Cerebellar nuclear complex (tissue), 1 donor: Measurements from ENCODE around the gene UNC119.

Experiments used
- DNase-seq, 2 experiments: peaks; one replicate each; lab custom pipeline; 2025; lab: John Stamatoyannopoulos, UW

Gene UNC119

DNA sequence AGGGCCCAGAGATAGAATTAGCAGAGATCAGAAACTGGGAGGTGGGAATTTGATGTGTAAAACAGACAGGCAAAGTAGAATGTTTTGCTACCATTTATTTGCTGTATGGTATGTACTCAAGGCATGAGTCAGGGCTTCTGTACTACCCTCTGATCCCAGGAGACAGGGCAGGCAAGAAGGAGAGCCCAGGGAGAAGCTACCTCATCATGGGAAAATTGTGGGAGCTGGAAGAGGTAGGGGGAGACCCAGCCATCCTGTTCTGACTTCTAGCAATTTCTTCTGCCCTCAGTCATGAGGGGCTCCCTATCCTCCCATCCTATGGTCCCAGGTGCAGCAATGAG is 20.6 kb upstream of the UNC119 start:
- DNase-seq = no peak

DNA sequence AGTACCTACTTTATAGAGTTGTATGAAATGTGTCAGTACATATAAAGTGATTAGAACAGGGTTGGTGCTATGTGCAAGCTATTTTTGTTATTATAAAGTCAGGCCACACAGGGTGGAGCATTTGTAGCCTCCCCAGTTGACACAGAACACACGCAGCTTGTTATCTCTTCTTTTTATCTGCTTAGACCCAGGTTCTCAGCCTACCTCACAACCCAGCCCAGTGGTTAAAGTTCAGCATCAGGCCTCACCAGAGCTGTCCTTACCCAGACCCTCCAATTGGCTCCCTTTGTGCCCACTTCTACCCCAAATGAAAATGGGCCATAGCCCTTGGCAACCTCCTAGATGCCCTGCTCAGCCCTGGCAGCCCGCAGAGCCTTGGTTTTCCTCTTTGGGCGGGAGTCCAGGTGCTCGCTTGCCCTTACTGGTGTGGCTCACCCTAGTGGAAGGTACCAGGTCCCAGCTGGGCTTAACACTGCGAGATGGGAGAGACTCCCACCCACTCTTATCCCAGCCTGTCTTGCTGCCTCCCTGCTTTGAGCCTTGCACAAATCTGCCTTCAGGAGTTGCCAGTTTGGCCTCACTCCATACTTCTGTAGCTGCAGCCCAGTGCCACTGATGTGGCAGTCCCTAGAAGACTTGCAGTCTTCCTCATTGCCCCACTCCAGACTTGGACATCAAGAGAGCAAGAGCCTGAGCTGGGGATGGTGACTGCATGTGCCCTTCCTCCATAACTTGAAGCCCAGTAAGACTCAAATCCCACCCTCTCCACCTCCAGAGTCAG is 20.0 kb upstream of the UNC119 start:
- no peak for DNase-seq

DNA sequence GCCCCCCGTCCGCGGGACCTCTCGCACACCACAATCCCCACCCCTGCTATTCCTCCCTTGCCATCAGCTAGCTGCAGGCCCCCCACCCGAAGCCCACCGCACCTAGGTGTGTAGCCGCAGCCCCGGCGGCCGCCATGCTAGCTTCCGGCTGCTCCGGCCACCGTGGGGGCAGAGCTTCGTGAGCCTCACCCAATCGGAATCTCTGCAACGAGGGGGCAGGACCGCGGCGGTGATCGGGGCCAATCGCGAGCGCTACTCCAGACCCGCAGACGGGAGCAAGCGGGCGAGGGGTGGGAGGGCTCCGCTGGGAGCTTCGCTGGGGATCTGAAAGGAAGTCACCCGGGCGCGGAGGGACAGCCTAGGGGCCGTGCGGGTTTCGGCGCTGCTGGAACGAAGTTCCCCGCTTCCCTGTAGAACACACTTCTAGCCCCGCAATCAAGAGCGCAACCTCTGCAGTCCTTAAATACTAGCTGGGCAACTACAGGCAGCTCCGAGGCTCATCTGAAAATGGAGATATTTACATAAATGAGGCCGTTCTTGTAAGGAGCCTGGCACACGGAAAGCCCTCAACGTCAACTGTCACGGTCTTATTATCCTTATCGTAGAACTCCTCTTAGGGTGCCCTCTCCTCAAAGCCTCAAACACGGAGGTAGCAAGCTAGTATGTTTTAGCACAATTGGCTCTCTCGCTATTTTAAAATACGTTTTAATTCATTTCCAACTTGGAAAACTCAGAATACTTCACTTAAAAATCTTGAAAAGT is 19.1 kb upstream of the UNC119 start, which contains the start of gene PIGS:
Gene PIGS (minus strand): TSS at position 164 of the 762 bp plus-strand sequence. CDS start 28 bp downstream, at position 136.
- peak; percentile 74 to 89 for DNase-seq

DNA sequence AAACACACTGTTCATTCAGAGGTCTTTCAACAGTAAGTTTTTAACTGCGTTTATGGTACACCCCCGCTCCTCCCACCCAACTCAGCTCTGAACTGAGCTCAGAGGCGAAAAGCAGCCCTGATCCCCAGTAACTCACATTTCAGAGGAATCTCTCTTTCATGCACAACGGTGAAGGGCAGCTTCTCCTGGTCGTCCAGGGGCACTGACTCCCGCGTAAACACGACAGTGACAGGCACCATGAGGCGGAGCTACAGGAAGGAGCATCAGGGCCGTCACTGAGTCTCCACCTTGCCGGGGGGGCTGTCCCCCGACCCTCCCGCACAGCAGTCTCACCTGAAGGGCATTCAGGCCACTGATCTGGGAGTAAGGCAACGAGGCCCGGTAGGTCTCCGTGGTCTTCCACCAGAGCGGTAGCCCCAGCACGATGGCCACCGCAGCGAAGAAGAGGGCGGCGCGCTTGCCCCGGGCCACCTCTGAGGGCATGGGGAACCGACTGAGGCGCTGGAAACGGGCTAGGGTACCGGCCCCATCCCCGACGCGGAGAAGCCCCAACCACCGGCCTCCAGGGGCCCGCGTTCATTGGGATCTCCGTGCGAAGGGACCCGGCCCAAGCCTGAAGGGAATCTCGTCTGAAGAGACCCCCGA is 18.4 kb upstream of the UNC119 start:
- peak in 1 of 2 experiments; percentile 6 for DNase-seq

DNA sequence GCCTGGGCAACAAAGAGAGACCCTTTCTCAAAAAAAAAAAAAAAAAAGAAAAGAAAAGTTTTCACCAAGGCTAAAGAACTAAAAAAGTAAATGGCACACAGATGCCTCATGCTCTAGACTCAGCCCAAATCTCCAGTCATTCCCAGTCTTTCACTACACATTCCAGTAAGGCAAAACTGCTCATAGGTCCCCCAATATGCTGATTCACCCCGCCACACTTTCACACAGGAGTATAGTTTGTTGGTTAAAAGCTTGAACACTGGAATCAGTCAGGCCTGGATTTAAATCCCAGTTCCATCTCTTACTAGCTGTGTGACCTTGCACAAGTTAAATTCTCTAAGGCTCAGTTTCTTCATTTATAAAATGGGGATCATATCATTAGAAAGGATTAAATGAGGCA is 17.0 kb upstream of the UNC119 start:
- DNase-seq = no peak

DNA sequence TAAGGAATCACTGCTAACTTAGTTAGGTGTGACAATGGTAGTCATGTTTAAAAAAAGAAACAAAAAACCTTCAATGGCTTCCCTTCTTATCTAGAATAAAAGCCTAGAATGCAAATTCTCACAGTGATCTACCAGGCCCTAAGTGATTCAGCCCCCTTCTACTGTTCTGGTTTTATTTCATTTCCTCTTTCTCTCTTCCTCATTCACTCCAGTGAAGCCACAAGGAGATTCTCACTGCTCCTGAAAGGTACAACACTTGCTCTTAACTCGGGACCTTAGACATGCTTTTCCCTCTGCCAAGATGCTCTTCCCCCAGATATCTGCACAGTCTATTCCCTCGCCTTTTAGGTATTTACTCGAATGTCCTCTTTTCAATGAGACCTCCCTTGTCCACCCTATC is 15.2 kb upstream of the UNC119 start:
- DNase-seq = no peak

DNA sequence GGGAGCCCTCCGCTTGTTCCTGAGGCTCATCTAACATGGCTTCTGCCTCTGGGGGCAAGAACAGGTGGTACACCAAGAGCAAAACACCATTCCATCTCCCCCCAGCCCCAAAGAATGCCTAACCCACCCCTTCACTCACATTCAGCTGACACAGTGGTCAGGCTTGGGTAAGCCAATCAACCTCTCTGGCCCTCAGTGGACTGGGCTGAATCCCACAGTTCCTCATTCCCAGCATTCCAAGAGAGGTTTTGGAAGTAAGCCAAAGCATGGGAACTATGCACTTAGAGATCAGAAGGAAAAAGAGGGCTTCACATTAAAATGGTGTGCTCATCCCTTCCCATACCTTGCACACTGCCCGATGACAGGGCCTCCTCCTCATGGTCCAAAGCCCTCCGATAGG is 11.1 kb upstream of the UNC119 start:
- no peak for DNase-seq

DNA sequence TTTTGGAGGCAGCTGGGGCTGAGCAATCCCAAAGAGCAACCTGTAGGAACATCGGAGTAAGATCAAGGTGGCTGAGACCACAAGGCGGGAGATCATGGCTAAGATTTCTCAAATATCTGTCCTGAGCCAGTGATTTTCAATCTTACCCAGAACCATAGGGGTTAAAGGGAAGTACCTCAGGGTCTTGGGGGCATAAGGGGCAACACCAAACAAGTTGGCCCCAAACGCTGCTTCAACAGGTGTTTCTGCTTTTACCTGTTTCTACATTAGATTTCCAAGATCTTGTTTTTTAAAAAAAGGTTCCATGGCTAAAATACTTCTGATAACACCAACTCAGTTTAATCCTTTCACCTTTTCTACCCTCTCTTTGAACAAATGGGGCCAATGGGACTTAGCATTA is 2.6 kb upstream of the UNC119 start:
- DNase-seq = no peak

DNA sequence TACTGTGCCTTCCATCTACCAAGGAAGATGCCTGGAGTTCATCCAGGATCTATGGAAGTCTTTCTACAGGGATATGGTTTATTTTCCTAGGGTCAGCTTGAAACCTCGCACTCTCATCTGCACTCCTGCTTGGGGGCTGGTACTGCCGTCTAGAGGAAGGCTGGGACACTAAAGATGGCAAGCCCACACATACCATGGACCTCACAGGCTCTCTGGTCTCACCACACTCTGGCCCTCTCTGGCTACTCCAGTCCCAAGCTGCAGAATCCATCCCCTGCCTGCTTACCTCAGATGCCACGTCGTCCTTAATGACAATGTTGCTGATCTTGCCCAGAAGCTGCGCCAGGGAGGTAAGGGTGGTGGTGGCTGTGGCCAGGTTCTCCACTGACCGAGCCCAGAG is 2.1 kb upstream of the UNC119 start:
- no peak for DNase-seq

DNA sequence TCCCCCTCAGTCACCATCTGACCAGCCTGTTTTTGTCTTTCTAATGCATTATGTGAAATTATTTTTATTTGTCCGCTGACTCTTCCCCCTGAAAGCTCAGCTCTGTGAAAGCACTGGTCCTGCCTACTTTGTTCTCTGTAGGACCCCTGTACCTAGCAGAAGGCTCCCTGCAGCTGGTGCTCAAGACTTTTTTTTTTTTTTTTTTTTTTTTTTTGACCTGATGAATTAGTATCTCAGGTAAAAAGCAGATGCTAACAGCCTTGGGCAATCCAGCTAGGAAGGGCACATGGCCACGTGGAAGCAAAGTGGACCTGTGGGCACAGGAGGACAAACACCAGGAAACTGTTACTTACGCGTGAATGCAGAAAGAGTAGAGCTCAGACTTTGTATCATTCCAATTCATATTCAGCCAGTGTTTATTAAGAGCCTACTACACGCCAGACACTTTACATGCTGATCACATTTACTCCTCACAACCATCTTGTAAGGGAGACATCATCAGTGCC is 629 bp upstream of the UNC119 start:
- DNase-seq = no peak

DNA sequence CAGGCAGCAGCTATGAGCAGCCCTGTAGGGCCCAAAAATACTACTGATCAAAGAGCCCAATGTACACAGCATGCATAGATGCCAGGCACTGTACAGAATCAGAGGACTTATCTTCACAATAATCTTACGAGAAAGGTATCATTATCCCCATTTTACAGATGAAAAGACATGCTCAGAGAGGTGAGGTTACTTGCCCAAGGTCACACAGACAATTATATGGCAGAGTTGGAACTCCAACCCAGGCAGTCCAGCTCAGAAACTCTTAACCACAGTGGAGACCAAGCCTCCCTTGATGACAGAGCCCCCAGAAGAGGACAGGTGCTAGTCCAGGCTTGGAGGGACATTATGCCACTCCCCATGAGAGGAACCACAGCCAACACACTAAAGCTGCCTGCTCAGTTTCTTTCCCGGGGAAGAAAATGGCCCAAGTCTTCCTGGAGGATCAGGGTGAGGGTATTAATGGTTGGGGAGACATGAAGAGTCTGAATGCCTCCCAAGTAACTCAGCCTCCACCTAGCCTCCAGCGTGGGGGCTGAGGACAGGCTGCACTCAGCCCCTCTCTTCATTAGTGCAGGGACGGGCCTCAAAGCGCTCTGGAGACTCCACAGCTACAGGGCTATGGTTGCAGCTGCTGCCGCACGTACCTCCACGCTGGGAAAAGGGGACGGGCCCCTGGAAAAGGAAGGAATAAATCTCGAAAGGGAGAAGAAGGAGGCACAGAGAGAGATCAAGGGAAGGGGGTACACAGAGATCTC is 826 bp downstream of the UNC119 start:
- DNase-seq = no peak

DNA sequence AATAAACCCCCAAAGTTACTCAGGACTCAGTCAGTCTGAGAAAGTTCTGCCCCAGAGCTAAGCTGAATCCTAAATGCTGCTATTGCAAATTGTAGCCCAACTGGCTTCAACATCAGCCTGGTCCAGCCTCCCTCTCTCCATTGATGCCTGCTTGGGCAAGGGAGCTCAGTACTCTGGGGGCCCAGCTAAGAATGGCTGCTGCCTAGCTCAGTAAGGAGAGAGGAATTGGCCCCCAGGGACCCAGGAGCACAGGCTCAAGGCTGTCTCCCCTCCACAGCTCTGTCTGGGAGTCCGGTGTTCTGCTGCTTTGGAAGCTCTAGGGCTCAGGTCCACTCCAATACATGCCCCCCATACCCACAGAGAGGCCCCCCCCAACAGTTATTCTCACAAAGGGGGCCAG is 1.6 kb downstream of the UNC119 start:
- no peak for DNase-seq

DNA sequence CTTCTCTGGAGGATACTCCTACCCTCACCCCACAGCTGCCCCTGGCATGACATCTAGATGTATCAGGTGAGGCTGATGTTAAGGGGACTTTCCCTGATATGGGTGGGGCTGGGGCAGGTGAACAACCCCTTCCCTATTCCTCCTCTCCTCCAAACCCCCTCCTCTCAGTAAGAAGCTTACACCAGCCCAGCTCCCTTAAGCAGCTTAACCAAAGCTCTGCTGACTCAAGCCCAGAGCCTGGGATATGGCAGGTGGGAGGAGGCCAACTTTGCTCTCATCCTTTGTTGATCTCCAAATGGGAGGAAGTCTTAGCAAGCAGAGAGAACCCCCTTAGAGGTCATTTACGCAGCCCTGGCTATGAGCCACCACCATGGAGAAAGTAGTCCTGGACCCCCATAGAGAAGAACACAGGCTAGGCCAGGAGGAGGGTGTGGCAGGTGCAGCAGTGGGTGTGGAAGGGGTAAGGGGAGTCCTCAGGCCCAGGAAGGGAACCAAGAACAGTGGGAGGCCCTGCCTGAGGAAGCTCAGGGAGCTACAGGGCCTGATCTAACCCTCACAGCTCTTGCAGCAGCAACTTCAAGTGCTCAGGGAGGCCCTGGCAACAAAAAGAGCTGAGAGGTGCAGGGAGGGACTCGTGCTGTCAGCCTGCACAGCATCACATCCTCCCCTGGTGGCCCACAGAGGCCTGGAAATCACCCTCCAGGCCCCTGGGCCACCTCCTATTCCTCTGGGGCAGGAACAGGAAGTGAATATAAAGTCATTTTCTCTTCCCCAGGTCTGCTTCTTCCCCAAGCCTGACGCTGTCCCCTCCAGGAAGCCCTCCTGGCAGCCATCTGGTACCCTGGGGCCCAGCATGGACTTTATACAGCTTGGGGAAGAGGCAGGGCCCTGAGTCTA is 2.9 kb downstream of the UNC119 start:
- no peak for DNase-seq

DNA sequence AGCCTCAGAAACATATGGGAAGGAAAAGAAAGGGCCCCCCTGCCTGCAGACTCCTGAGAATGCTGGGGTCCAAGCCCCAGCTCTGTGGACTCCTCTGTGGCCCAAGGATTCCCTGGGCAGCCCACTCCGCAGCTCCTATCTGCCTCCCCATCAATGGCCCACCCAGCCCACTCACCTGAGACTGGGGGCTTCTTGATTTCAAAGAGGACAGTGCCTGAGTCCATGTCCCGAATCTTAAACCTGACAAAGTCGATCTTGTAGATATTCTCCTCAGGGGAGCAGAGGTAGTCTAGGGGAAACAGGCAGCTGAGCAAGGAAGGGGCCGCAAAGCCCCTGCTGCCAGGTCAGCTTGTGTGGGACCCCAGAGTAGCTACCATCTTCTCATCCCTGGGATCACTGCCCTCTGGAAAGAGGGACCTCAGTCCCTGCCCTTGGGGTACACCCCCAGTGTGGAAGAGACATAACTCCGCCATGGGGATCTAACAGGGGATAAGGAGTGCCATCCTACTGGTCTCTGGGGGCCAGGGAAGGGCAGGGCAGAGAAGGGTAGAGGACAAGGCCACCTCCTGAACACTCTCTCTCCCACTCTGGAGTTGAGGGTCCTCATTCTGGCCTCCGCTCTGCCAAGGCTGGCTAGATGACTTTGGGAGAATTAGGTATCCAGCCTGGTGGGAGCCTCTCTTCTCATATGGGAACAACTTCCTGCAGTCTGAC is 3.9 kb downstream of the UNC119 start:
- DNase-seq = no peak

DNA sequence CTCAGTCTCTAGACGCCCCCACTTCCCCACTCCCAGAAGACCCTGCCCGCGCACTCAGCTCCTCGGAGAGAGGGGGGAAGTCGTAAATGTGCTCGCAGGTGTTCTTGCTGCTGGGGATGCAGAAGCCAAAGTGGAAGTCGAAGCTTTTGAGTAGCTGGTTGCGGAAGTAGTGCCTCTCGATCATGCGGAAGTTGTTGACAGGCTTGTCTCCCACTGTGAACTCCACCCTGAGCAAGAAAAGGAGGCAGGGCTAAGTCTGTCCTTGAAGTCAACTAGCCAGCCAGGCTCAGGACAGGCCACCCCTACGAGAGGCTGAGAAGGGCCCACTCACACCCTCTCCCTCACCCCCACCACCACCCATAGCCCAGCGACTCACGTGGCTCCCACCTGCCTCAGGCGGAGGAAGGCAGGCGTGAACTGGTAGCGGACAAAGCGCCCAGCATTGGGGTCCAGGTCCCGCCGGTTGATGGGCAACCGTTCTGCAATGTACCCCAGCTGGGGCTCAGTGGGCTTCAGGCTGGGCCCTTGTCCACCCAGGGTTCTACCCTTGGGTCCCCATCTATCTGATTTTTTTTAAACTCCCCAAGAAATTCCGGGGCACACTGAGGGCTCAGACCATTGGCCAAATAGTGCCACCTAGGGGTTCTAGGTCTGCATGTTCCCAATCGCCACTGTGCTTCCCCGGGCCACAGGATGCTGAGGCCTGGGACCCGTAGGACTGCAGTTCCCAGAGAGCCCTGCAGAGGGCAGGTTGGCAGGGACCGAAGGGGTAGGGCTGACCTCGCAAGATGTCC is 4.6 kb downstream of the UNC119 start:
- peak in 1 of 2 experiments; percentile 10 for DNase-seq

DNA sequence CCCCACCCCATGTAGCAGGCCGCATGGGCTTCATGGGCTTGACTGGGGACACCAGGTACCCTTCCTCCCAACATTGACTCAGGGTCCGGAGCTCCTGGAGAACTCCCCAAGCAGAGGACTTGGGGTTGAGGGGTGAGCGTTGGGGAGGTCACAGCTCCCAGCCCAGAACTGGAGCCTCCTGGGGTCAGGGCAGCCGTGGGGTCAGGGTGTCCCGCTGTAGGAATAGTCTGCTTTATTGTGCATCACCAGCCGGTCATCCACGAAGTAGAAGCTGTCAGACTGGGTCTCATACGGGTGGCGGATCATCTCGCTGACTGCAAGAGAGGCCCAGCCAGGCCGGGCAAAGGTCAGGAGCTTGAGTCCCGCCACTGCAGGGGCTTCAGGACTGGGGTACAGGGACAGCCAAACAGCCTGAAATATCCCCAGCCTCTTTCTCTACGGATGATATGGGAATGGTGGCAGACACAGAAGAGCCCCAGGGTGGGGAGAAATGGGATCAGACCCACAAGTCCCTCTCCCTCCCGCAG is 5.3 kb downstream of the UNC119 start:
- DNase-seq = no peak

DNA sequence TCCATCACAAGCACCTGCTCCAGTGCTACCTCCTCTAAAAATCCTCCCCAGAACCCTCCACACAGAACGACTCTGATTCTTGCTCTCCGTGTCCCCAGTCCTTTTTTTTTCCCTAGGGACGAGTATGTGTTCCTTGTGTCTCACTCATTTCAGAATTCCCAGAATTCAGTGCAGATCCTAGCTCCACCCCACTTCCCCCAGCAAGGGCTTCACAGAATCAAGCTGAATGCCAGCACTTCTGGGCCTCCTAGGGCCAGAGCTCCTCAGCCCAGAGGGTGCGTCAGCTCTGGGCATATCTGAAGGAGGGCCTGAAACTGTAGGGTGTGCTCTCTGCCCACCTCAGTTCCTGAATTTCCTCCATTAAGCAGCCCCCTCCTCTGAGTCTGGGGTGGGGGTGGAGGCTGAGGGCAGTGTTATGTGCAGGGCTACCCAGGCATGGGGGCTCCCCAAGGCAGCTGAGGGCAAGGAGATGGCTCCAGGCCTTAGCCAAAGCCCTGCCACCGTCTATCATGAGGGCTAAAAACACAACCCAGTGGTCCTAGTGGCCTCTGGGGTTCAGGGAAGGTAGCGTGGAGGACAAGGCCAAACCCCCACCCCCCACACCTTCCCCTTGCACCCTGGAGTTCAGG is 6.5 kb downstream of the UNC119 start:
- no peak for DNase-seq

DNA sequence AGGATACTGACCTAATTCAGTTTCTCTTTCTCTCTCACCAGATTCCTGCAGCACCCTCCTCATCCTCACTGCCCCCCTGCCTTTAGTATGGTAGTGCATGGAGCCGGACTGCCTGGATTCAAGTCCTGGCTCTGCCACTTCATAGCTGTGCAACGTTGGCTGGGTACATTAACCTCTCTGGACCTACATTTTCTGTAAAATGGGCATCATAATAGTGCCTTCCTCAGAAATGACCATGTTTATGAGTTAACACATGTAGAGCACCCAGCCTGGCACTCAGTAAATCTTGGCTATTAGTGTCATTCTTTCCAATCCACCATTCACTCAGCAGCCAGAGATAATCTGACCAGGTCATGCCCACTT is 7.3 kb downstream of the UNC119 start:
- DNase-seq = no peak
